IPS-18c (cell line): ENCODE results near the gene ACOXL.
"Not testable (repeated sequence)": the region's sequence is repeated elsewhere in the genome, so short reads cannot be mapped to it uniquely, and the experiment has no call there.

Source experiments
- H3K4me3 ChIP-seq: 2 replicates; pipeline ENCODE4 v1.7.0; 2013; ENCODE audit warnings: low read depth, mild to moderate bottlenecking, low read length, moderate library complexity; ENCODE audit not compliant: insufficient read depth
- H3K9me3 ChIP-seq: one replicate; pipeline ENCODE4 v1.6.1; 2013; ENCODE audit warnings: mild to moderate bottlenecking, low read length, moderate library complexity; ENCODE audit not compliant: control insufficient read depth, insufficient read depth

The ACOXL gene

DNA sequence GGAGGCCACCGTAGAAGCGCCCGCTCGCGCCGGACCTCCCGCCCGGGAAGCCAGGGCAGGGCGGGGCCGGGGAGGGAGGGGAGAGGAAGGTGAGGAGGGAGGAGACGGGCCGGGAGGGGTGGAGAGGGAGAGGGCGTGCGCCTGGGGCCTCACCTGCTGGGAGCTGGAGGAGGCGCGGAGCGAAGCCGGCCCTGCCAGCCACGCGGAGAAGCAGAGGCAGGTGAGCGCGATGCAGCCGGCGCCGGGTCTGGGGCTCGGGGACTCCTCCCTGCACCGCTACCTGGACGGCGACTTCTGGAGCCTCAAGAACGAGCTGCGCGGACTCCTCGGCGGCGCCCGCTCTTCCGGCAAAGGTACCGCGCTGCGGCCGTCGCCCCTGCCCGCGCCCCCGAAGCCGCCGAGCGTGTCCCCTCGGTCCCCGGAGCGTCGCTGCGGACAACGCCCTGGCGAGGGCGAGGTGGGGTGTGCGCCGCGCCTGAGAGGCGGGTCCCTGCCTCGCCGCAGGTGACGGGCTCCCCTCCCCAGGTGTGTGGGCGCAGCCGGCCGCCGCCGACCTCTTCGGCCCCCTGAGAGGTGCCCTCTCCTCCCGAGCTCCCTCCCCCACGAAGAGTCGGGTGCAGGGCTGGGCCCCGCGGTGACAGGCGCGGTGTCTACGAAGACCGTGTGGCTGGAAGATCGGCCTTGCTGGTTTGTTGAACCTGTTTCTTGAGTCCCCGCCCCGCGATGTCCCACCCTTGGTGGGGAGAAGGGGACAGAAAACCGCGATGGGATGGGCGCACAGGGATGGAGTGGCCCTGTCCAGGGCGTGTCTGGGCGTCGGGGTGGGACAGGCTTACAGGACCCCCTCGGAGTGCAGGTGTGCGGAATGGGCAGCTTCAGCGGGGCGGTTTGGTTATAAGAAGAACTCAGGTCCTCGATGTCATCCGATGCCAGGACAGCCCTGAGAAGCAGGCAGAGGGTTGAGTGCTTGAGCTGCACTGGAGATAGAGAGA, at the start of gene ACOXL:
Gene ACOXL, plus strand, starts transcription at position 152 of the 992 bp plus-strand sequence. CDS start 35,817 bp downstream, outside the sequence.
- Histone ChIP-seq H3K9me3 (no peaks in the 10 kb centered on the region), H3K4me3 (peak within 1 kb of the TSS; percentile 76)

DNA sequence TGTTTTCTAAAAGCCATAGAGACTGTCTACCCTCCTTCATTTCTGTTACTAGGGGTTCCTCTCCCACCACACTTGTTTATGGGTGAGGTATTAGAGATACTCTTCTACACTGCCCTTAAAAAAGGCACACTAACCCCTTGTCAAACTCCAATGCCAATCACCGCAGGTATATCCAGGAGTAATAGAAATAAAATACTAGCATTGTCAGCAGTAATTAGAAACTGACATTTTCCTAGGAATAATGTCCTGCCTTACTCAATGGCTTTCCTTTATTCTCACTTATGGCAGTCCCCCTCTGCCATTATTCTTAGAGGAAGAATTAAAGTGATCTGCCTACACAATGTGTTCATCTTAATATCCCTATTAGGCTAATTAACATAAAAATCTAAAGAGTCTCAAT, 49.5 kb upstream of the ACOXL start:
- Histone ChIP-seq H3K4me3 (no peak overlapping the region), H3K9me3 (no peaks in the 10 kb centered on the region)

DNA sequence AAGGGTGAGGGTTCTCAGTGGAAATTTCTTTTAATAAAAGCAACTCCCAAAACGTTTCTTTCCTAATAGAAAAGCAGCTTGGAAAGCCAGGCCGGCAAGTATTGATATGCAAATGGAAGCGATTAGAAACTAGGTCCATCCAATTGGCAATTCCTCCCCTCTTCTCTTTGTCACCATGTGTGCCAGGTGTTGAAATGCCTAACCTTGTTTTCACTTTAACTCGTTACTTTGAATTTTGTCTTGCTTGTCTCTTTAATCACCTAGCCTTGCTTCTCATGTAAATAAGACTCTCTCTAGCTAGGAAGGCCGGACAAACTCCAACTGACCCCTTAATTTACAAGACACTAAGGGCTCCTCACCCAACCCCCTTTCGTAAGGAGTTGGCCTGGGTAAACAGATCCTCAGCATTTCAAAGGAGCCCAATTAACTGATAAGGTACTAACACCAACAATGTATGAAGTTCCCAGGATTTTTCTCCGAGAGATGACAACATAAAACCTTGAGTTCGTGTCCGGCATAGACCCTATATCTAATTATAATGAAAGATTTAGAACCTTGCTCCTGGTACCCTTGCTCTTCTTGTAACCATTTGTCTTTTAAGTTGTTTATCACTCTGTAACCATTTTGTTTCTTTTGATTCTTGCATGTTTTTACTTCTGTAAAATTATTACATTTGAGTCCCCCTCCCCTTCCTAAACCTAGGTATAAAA, 44.4 kb upstream of the ACOXL start:
- H3K9me3 ChIP-seq, H3K4me3 ChIP-seq: not testable (repeated sequence)

DNA sequence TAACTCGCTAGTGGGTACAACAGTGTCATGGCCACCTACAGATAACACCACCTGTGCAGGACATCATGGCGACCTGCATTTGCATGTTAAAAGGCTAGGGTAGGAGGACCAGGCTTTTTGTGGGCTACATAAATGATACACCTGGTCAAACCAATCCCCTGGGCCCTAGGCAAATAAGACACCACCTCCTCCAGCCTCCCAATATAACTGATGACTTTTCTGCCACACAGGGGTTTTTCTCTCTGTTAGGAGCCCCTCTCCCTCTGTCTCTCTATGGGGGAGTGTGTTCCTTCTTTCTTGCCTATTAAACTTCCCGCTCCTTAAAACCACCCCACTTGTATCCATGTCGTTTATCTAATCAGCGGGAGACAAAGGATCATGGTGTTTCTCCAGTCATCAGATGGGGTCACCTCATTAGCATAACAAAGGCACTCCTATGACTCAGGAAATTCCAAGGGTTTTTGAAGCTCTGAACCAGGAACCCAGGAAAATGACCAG, 43.7 kb upstream of the ACOXL start:
- Histone ChIP-seq H3K4me3 (no peak overlapping the region; the same call in 1 of the 2 replicates), H3K9me3 (no peaks in the 10 kb centered on the region)

DNA sequence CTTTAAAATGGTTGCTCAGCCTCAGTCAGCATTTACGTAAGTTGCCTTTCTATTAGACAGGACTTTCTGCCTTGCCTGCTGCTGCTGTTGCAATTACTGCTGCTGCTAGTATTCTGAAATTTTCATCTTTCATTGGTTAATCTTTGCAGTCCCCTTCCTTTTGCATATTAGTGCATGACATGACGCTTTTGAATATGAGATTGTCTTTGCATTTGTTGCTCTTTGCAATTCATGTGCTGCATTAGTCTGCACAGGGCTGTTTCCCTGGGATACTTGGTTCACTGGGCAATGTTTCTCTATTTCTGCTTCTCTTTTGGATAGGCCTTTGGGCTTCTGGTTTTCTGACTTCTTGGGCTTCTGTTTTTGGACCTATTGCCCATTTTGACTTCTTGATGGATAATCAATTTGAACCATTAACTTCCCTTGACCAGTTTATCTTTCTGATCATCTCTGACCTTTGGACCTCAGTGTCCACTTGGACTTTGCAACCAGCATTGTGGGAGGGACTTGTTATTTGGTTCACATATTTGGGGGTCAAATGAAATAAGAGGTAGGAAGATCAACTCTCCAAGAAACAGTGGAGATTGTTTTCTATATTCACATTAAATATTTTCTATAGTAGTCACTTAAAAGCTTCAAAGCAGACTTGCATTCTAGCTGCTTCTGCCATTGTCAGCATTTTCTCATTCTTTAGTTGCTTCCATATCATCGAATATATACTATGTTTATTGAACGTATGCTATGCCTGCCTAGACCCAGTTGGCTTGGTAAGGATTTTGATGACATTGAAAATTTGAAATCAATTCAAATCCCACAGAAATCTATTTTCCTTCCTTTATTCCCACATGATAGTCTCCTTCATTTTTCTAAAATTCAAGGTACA, 42.0 kb upstream of the ACOXL start:
- H3K9me3 ChIP-seq: no peaks in the 10 kb centered on the region
- H3K4me3 ChIP-seq: no peak overlapping the region

DNA sequence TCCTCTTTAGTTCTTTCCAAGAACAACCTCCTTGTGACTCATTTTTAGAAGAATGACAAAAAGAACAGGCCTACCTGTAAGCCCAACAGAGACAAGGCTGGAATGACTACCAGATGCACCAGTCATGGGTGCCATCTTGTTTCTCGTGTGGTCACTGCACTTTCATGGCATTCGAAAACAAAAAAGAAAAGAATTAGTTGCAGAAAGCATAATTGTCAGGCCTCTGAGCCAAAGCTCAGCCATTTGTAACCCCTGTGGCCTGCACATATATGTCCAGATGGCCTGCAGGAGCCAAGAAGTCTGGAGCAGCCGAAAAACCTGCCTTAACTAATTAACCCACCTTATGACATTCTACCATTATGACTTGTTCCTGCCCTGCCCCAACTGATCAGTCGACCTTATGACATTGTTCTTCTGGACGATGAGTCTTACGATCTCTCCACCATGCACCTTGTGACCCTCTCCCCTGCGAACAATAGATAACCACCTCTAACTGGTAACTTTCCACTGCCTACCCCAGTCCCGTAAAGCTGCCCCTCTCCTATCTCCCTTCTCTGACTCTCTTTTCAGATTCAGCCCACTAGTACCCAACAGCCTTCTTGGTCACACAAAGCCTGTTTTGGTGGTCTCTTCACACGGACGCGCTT, 40.6 kb upstream of the ACOXL start:
- H3K4me3 ChIP-seq: no peak overlapping the region
- H3K9me3 ChIP-seq: no peaks in the 10 kb centered on the region

DNA sequence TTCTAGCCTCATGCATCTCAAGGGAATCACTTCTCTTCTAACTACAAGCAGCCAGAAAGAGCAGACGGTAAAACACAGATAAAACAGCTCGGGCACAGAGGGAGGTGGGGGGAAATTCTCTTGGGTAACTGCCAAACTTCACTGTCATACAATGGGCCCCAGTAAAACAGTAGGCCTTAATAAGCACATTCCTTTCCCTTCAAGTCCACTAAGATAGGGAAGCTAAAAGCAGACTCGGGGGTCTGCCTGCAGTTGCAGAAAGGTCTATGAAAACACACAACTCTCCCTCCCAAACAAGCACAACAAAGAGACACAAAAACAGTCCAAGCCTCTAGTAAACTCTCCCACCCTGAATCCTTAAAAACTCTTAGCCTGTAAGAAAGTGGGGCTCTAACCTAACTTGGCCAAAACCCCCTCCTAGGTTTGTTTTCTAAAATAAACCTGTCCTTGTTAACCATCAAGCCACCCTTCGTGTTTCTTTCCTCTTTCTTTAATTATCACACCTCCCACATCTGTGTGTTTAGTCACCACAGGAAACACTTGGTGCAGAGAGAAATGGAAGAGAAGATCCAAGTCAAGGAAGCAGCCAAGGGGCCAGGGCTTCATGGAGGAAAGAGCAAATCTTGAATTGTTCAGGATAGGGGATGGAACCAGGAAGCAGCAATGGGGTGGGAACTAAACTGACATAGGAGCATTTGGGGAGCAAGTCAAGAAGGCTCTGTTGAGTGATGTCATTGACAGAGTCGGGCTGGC, 37.1 kb upstream of the ACOXL start:
- not testable (repeated sequence) for H3K9me3 ChIP-seq, H3K4me3 ChIP-seq

DNA sequence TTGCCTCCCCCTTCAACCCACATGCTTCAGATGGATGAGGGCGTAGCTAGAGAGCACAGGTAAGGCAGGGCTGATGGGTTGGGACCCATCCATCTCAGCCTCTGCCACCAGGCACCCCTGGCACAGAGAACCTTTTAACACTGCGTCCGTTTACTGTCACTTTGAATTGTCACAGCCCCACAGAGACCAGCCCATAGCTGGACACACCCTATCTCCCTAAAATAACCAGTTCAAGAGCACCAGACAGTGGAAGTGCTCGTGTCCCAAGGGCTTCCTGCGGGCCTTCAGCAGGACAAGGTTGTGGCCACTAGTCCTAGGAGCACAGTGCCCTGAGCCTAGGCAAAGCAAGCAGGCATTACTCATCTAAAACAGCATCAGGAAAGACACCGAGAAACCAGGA, 34.1 kb upstream of the ACOXL start:
- H3K9me3 ChIP-seq, H3K4me3 ChIP-seq: not testable (repeated sequence)

DNA sequence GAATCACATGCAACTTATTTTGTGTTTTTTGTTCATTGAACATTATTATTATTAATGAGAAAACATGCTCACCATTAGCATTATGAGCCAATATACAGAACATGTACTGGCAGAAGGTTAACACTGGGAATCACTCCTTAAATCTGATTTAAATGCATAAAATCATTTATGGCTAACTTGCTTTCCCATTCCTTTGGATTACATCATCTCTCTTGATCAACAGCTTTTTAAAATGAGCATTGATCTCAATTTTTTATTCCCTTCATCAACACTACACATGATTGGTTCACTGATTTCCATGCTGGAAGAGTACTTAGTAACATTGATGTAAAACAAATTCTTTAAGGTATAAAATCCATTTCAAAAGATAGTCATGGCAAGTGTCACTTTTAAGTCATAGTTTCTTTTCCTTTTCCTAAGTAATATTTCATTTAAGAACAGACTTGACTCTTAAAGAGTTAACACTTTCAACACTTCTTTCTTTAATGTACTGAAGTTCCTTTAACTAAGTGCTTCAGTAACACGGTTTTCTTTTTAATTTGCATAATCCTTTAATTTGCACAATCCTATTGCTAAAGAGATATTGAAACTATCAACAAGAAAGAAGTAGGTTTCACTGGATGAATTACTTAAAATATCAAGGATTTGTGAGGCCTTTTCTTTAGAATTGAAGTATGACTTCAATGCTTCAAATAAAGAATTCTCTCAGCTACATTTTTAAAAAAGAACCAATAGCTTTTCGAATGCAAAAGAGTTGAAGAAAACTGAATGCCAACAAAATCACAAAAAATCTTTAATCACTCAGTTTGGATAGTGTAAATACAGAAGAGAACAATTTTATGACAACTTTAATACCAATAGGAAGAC, 29.6 kb upstream of the ACOXL start:
- Histone ChIP-seq H3K4me3 (no peak overlapping the region), H3K9me3 (no peaks in the 10 kb centered on the region)

DNA sequence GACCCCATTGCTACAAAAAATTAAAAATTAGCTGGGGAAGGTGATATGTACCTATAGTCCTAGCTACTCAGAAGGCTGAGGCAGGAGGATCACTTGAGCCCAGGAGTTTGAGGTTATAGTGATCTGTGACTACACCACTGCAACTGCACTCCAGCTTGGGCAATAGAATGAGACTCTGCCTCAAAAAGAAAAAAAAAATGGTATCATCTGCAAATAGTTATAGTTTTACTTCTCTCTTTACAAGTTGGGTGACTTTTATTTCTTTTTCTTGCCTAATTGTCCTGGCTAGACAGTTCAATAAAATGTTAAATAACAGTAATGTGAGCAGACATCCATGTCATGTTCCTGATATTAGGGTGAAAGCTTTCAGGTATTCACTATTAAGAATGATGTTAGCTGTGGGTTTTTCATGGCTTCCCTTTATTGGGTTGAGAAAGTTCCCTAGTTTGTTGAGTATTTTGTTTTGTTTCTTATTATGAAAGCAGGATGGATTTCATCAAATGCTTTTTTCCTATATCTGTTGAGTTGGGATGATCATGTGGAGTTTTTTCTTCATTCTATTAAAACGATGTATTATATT, 24.9 kb upstream of the ACOXL start:
- H3K9me3 ChIP-seq: no peaks in the 10 kb centered on the region

DNA sequence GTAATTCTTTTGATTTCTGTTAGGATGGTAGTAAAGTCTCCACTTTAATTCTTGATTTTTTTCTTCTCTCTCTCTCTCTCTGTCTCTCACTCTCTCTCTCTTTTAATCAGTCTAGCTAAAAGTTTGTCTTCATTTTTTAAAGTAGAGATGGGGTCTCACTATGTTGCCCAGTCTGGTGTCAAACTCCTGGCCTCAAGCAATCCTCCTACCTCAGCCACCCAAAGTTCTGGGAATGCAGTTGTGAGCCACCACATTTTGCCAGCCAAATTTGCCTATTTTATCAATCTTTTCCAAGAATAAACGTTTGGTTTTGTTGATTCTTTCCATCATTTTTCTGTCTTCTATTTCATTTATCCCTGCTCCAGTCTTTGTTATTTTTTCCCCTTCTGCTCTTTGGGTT, 23.9 kb upstream of the ACOXL start:
- H3K4me3 ChIP-seq: no peak overlapping the region
- H3K9me3 ChIP-seq: no peaks in the 10 kb centered on the region

More for the DNA sequence above, 24.9 kb upstream of the ACOXL start:
- H3K4me3 ChIP-seq: no peak overlapping the region

DNA sequence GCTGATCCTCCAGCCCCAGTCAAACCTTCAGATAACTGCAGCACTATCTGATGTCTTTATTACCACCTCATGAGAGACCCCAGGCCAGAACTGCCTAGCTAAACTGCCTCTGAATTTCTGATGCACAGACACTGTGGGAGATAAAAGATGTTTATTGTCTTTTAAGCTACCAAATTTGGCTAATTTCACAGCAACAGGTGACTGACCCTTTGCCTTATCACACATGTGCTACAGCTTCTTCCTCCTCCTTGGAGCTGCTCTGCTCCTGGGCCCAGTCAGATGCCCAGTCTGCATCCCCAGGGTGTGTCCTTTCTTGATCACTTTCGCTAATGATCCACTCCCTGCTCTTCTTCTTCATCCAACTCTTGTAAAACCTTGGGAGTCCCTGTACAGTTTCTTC, 19.6 kb upstream of the ACOXL start:
- no peaks in the 10 kb centered on the region for H3K9me3 ChIP-seq

DNA sequence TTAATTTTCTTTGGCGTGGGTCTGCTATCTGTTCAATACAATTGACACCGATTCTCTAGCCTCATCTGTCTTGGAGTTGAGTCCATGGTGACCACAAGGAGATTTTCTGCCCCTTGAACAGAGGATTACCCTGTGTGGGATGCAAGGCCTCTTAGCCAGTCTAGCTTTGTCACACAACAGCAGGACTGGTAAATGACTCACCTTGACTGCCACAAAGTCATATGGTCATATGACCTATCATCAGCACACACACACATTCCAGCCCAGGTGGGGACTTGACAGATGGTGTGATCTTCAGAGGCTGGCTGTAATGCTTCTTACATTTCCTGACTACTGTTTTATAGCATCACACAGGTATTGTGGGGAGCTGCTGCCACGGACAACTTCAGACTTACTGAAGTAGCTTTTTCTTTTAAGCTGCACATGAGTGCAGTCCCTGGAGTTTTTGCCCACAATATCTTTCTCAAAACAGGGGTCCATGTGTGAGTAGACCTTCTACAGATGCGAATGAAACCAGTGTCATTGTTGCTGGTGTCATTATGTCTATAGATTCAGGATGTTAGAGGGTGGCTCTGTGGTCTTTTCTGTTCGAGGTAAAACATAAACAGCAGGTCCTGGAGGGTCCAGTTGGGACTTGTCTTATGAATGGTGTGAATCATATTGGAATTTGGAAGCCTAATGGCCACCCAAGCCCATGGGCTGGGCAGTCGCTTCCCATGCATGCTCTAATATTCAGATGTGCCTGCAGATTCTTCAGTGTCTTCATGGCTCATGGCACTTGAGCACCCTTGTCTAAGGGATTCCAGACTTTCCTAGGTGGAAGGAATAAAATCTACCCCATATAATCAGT, 18.6 kb upstream of the ACOXL start:
- Histone ChIP-seq H3K4me3 (no peak overlapping the region), H3K9me3 (no peaks in the 10 kb centered on the region)

More for the DNA sequence above, 19.6 kb upstream of the ACOXL start:
- no peak overlapping the region for H3K4me3 ChIP-seq
